DOHH2 (cell line): ENCODE data around the gene GAB2.

ENCODE experiments used
- EZH2phosphoT487 ChIP-seq: fragments of 200-600 bp; sonication (generic); IDR thresholded peaks from 2 replicates; pipeline ENCODE4 v1.6.1; 2017; ENCODE audit warnings: borderline replicate concordance, mild to moderate bottlenecking, antibody characterized with exemption, low read length, moderate library complexity, mixed read lengths
- TF ChIP-seq, protein P1 (sequence below): fragments of 200-600 bp; sonication (generic); IDR thresholded peaks from one replicate; pipeline ENCODE4 v1.5.1; 2014; ENCODE audit warnings: antibody characterized with exemption, mild to moderate bottlenecking, low read depth, low read length; ENCODE audit not compliant: poor library complexity, severe bottlenecking

- TF ChIP-seq, protein P1, sequence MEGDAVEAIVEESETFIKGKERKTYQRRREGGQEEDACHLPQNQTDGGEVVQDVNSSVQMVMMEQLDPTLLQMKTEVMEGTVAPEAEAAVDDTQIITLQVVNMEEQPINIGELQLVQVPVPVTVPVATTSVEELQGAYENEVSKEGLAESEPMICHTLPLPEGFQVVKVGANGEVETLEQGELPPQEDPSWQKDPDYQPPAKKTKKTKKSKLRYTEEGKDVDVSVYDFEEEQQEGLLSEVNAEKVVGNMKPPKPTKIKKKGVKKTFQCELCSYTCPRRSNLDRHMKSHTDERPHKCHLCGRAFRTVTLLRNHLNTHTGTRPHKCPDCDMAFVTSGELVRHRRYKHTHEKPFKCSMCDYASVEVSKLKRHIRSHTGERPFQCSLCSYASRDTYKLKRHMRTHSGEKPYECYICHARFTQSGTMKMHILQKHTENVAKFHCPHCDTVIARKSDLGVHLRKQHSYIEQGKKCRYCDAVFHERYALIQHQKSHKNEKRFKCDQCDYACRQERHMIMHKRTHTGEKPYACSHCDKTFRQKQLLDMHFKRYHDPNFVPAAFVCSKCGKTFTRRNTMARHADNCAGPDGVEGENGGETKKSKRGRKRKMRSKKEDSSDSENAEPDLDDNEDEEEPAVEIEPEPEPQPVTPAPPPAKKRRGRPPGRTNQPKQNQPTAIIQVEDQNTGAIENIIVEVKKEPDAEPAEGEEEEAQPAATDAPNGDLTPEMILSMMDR = no peak
- TF ChIP-seq EZH2phosphoT487 = no peak
These were observed 201.6 kb downstream of the GAB2 start for GRCh38 chr11:78216021-78216420.
